Hepatocyte (in vitro differentiated cells): Measurements from ENCODE around the gene C11orf68.

ENCODE experiments used
- CTCF ChIP-seq: fragments of 200-600 bp; sonication (generic); IDR thresholded peaks from 2 replicates; pipeline ENCODE4 v1.5.1; 2016; ENCODE audit warnings: antibody characterized with exemption, mild to moderate bottlenecking; ENCODE audit not compliant: poor library complexity
- EZH2phosphoT487 ChIP-seq: fragments of 200-600 bp; sonication (generic); IDR thresholded peaks from one replicate; pipeline ENCODE4 v1.6.1; 2018; ENCODE audit warnings: antibody characterized with exemption, mild to moderate bottlenecking, low read depth, moderate library complexity; ENCODE audit not compliant: unreplicated experiment, severe bottlenecking

GRCh38 chr11:65927904-65928397 lies 9.1 kb upstream of the C11orf68 start:
- no peak for TF ChIP-seq CTCF
- TF ChIP-seq EZH2phosphoT487: no peak
